HG03575 (cell line): ENCODE measurements around the gene SFSWAP.
"Not testable (repeated sequence)": the region's sequence is repeated elsewhere in the genome, so short reads cannot be mapped to it uniquely, and the experiment has no call there.

Experiments
- ATAC-seq: cut with Tn5 transposase; IDR thresholded peaks from one replicate; pipeline ENCODE4 v1.9.1; 2021; ENCODE audit not compliant: unreplicated experiment, insufficient number of reproducible peaks, low FRiP score; ENCODE audit errors: extremely low read depth

The SFSWAP gene

DNA sequence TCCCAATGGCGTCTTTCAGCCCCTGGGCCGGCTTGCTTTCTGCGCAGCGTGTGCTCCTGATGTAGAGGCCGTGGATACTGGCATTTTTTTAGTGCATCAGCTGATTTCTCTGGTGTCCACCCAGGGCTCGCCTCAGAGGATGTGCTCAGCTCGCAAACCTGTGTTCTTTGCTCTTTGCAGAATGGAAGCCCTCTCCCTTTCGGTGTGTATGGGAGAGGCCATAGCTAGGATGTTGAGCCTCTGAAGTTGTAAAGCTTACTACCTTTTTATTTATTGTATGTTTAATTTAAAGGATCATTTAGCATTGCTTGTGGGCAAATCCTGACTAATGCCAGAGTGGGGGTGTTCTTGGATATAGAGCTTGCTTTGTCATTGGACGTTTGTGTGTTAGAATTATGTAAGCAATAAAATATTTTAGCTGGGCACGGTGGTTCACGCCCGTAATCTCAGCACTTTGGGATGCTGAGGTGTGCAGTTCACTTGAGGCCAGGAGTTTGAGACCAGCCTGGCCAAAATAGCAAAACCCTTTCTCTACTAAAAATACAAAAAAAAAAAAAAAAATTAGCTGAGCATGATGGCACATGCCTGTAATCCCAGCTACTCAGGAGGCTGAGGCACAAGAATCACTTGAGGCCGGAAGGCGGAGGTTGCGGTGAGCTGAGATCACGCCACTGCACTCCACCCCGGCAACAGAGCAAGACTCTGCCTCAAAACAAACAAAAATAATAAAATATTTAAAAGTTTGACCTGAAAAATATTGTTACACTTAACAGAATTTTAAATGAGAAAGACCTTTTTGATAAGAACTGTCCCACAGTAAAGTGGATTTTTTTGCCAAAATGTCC is 64.7 kb downstream of the SFSWAP start:
- no peak for ATAC-seq

DNA sequence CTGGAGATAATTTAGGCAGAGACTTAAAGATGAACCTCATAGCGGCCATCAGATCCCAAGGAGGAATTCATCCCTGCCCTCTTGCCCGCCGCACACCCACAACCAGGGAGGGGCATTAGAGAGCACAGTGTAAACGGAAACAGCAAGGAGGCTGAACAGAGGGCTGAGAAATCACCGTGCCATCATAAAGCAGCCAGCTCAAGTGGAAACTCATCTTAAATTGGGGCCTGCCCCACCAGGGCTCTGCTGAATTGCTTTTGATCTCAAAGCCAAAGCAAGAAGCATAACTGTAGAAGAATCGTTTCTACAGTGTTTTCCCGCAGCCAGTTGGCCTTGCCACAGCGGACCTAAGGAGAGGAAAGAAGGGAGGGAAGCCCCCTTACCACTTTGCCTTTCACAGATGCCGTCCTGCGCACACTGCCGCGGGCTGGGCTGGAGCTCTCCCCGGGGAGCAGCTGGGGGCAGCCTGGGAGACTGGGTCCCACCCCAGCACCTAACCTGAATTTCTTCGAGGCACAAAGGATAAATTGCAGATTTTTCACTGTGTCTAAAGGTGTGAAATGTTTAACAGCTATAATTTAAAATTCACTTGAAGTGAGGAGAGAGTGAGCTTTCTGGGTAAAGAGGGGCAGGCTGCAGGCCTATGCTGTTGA is 65.5 kb downstream of the SFSWAP start:
- ATAC-seq = no peak

DNA sequence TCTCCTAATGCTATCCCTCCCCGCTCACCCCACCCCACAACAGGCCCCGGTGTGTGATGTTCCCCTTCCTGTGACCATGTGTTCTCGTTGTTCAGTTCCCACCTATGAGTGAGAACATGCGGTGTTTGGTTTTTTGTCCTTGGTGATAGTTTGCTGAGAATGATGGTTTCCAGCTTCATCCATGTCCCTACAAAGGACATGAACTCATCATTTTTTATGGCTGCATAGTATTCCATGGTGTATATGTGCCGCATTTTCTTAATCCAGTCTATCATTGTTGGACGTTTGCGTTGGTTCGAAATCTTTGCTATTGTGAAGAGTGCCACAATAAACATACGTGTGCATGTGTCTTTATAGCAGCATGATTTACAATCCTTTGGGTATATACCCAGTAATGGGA is 66.4 kb downstream of the SFSWAP start:
- ATAC-seq = not testable (repeated sequence)

DNA sequence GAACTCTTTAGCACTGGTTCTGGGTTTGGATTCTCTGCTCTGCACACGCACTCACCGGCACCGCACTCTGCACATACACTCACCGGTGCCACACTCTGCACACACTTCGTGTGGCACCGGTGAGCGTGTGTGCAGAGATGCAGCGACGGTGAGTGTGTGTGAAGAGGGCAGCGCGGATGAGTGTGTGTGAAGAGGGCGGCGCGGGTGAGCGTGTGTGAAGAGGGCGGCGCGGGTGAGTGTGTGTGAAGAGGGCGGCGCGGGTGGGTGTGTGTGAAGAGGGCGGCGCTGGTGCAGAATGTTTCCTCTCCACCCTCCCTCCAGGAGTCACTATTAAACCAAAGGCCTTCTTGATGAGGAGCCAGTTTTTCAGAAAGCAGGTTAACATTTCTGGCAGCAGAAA is 68.1 kb downstream of the SFSWAP start:
- ATAC-seq = no peak

DNA sequence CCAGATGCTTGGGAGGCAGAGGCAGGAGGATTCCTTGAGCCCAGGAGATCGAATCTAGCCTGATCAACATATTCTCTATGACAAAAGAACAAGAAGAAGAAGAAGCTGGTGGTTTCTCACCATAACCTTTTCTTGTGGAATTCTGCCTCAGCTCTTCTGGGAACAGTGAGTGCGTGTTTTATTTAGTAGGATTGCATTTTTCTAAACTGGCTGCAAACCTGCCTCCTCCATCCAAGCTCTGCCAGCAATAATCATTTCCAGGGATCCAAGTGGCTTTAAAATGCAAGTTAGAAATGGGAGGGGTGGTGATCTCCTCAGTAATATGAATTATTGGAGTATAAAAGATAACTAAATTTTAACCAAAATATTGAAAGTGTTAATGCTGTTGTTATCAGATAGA is 71.2 kb downstream of the SFSWAP start:
- ATAC-seq = no peak

DNA sequence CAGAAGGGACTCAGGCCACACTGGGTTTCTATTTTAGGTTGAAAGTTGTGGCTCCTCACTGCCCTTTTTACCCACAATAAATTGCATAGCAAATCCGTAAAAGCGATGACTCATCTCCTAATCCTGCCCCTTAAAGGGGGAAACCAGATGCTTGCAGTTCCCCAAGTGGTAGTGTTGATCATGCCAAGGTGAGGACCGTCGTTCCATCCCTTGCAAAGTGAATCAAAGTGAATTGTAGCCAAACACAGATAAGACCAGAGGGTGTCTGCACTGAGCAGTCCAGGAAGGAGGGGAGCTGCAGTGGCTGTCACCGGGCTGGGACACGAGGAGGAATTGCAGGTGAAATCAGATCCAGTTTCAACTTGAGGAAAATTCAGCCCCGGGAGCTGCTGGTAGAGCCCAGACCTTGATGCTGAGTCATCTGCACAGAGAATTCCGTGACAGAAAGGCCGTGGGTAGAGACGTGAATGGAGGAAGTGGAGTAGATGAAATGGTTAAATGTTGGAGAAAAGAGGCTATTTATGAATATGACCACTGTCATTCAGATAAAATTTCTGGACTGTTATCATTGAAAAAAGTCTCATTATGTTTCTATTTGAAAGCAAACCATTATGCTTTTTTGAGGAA is 73.1 kb downstream of the SFSWAP start:
- ATAC-seq = no peak

DNA sequence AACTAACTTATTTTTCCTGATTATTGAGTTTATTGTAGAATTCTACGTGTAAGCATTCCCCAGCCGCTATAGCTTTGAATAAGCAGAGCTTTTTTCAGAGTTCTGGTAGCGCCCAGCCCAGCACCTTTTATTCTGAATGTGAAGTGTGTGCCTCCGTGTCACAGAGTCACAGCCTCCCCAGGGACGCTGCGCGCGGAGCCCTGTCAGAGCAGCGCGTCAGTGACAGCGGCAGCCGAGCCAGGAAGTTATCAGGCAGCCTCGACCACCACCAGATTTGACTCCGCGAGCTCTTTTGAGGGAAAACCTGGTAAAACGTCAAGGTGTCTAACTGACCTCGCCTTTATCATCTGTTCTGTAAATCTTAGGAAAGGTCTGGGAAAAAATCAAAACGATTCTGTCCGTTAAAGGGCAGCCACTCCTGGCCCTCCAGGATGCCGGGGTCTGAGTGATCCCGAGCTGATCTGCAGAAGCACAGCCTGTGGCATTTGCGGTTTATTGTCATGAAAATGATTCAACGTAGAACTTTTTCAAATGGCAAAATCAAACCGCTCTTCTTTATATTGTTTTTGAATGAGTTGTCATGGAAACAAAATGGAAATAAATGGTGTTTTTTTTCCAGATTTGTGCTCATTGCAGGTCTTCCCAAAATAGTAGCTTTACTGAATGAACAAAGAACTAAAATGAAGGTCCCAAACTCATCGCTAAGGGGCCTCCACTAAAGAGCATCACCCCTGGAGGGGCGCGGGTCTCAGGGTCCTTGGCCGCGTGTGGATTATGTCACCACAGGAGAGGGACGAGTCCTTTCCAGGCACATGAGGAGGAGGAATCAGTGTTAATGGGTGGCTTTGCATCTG is 74.2 kb downstream of the SFSWAP start:
- no peak for ATAC-seq

DNA sequence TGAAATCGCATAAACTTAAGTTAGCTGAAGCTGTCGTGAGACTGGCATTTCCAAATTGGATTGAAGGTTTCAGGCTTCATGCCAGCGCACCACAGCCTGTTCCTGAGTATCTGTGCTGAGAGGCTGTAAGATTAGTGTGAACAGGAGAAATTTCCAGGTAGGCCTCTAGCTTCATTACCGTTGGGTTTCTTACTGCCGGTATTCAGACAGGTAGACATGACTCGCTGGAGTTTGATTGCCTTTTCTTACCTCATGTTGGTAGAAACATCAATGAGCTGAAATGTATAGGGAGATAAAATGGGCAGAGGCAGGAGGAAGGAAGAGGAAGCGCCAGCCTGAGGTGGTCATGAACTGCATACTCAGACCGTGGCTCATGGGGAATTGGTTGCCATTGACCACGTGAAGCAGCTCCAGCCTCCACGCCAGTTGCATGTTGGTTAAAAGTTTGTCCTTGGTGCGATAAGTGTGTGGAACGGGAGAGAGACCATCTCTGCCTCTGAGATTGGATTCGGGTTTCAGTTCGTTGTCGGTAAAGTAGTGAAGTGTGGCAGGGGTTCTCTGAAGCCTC is 75.0 kb downstream of the SFSWAP start:
- no peak for ATAC-seq

DNA sequence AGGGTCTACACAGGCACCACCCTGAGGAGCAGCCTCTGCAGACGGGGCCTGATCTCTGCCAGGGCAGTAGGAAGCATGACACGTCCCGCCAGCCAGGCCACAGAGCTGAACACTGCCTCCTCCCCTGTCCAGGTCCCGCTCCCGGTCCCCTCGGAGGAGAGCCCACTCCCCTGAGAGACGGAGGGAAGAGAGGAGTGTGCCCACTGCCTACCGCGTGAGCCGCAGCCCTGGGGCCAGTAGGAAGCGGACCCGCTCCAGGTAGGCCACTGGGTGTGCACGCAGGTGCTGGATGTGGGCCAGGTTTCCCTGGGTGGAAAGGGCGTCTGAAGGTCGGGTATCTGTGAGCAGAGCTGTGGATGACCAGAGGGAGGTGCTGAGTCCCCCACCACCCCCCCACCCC is 75.4 kb downstream of the SFSWAP start:
- no peak for ATAC-seq

DNA sequence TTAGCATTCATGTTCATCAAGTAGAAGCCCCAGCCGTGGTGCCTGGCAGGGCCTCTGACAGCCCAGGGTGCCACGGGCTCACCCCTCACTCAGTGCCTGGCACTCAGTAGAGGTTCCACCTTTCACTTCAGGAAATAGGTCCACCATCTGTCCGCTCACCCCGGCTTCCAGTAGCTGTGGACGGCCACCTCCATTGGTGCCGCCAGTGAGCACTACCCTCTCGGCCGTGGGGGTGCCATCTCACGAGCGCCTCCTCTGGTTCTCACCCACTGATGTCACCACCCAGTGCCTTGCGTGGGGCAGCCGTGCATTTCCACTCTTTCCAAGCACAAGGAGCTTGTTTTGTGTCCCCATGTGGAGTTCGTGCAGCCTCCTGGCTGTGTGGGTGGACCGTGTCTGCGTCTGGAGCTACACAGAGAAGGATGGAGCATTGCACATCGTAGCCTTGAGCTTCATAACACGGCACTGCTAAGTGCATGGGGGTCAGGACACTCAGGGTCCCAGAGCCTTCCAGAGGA is 76.3 kb downstream of the SFSWAP start:
- ATAC-seq = no peak

DNA sequence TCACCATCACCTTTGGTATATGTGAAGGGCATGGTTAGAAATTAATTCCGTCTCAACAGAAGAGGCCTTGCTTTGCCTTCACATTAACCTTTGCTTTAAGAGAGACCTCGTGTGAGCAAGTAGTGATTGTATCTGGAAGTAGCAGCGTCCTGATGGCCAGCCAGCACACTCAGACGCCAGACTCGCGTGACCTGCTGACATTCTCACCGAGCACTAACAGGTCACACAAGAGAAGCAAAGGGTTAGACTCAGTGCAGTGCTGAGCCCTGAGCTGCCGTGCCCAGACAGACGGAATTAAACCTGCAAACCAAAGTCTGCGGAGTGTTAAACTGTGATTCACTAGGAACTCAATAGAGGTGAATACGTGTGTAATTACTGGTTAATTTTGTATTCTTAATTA is 77.2 kb downstream of the SFSWAP start:
- ATAC-seq = no peak

DNA sequence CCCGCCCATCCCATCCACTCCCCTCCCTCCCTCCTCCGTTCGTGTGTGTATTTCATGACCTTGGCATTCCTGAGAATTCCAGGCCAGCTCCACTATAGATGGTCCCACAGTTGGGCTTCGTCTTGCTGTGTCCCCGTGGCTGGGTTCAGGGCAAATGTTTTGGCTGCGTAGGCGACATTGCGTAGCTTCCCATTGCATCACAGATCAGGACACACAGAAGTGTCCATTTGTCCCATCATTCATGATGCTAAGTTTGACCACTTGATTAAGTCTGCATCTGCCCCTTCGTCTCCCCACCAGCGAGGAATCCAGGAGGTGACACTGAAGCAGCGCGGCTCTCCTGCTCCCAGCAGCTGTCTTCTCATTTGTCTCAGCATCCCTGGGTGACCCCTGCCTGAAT is 78.7 kb downstream of the SFSWAP start:
- ATAC-seq = no peak

DNA sequence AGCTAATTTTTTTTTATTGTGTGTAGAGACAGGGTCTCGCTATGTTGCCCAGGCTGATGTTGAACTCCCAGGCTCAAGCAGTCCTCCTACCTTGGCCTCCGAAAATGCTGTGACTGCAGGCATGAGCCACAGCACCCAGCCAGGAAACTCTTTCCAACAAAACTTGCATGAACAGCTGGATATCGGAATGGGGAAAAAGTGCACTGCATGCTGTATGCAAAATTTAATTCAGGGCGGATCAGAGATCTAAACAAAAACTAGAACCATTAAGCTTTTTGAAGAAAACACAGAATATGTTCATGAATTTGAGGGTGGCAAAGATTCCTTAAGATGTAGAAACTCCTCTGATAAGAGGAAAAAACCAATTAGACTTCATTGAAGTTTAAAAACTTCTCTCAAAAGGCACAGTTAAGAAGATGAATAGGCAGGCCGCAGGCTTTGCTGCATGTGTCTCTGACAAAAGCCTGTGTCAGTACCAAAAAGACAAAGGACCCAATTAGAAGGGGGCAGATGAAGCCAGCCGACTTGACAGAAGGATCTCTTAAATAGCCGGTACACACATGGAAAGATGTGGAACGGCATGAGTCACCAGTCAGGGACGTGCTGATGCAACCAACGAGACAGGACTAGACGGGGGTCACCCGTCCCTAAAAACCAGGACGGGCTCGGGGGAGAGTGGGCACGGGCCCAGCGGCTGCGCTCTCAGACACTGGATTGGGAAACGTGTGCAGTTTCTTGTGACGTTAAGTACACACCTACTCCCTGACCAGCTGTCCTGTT is 82.5 kb downstream of the SFSWAP start:
- no peak for ATAC-seq

DNA sequence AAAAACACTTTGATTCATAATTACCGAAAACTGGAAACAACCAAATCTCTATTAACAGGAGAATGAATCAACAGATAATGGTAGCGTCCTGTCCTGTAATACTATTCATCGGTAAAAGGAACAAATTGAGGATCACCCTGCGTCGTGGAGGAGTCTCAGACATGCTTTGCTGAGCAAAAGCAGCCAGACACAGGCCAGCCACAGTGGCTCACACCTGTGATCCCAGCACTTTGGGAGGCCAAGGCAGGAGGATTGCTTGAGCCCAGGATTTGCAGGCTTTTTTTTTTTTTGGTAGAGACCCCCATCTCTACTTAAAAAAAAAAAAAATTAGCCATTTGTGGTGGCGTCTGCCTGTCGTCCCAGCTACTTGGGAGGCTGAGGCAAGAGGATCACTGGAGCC is 83.2 kb downstream of the SFSWAP start:
- no peak for ATAC-seq

DNA sequence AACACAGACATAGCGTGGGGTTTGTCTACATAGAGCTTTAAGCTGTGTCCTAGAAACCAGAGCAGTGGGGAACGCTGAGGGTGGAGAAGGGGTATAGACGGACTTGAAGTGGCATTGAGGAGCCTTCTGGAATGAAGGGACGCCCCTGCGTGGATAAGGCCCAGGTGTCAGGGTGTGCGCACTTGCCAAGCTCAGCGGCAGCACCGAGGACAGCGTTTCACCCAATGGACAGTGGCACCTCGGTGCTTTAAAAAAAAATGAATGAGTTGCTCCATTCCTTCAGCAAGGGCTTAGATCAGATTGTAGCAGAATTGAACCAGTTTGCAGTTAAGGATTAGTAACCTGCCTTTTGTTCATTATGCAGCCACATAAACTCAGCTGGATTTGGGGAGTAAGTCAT is 83.7 kb downstream of the SFSWAP start:
- ATAC-seq = no peak

DNA sequence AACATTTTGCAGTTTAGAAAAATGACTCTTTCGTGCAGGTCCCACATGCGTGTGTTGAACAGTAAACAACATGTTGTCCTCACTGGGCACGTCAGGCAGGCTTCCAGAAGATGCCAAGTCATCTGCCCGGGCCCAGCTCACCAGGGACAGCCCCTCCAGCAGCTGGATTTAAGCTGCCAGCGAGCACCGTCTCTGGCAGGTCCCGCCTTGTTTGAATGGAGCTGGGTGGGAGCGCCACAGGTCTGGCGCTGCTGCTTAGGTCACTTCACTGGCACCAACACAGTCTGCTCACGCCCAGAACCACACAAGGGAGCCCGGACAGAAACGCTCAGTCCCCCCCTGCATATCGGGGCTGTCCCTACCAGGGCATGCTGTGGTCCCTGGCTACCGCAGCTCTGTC is 84.2 kb downstream of the SFSWAP start:
- ATAC-seq = no peak

DNA sequence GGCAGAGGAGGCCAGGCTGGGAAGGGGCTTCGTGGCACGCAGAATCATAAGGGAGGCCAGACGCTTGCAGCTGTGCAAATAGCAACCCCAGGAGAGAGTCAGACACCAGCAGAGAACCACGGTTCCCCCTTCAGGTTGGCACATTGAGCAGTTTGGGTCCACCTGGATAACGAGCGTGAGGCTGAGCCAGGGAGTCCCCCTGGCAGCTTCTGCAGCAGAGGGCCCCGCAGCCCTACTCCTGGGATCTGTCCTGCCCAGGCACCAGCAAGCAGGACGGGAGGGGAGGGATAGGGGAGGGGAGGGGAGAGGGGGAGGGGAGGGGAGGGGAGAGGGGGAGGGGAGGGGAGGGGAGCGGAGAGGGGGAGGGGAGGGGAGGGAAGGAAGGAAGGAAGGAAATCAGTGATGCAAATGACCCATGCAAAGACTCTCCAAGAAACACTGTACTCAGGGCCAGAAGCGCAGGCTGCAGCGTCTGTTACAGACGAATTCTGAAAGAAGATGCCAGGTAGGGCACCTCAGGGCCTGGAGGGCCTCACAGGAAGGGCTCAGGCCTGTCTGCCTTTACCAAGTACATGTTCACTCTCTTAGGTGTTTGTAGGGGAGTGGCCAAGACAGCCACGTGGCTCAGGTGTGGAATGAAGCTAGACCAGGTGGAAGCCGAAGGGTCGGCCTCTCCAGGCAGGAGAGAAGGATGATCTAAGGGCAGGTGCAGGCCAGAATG is 85.0 kb downstream of the SFSWAP start:
- no peak for ATAC-seq

DNA sequence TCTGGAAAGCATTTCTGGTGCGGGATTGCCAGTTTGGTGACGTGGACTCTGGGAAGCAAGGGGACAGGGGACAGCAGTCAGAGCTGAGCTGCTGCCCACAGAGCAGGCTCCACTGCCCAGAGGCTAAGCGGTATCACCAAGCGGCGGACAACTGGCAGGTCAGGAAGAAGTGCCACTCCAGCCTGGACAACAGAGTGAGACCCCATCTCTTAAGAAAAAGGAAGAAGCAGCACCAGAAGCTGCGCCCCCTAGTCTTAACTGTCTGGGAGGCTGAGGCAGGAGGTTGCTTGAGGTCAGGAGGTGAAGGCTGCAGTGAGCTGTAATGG is 85.5 kb downstream of the SFSWAP start:
- ATAC-seq = no peak
